Activated CD4-positive, alpha-beta T cell treated with anti-CD3 and anti-CD28 coated beads, Interleukin-2, amount 50 U/mL, for 24 hours (primary cell): Measurements from ENCODE around the gene GRB10.

Experiments
- DNase-seq, 2 donors: peaks; one replicate each; pipeline ENCODE4 v3.0.0-alpha.2; 2020; ENCODE audit warnings: low read depth in 1 of 2, low spot score in 1 of 2

Gene GRB10

GRCh38 chr7:50721661-50722259 is 60.9 kb downstream of the GRB10 start:
- no peak for DNase-seq

DNA sequence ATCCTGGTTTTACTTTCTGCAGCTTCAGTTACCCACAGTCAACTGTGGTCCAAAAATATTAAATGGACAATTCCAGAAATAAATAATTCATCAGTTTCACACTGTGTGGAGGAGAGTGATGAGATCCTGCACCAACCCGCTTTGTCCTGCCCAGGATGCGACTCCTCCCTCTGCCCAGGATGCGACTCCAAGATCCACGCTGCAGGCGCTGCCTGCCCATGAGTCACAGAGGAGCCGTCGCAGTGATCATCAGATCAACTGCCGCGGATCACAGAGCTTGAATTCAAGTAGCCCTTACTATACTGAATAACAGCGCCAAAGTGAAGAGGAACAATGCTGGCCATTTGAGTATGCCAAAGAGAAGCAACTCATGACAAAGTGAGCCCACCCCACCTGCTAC is 61.5 kb downstream of the GRB10 start:
- no peak for DNase-seq

- no peak for DNase-seq
These were observed 62.4 kb downstream of the GRB10 start for GRCh38 chr7:50720295-50720694.

GRCh38 chr7:50718876-50719275 is 63.8 kb downstream of the GRB10 start:
- no peak for DNase-seq

- DNase-seq: no peak
These were observed 64.4 kb downstream of the GRB10 start for GRCh38 chr7:50718311-50718710.

DNA sequence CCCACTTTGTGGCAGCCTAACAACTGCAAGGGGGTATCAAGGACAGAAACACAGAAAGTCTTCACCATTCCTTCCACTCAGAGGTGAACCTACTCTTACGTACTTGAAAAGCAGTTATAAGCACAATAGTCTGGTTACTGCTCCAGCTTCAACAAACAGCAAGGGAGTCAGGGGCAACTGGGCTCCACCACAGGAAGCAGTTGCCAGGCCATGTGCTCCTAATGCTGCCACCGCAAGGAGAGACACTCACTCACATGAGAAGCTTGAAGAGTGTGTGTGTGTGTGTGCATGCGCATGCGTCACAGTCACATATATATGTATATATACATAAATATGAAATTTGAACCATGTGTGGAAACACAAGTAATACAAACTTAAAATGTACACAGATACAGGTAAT is 65.5 kb downstream of the GRB10 start:
- no peak for DNase-seq

DNA sequence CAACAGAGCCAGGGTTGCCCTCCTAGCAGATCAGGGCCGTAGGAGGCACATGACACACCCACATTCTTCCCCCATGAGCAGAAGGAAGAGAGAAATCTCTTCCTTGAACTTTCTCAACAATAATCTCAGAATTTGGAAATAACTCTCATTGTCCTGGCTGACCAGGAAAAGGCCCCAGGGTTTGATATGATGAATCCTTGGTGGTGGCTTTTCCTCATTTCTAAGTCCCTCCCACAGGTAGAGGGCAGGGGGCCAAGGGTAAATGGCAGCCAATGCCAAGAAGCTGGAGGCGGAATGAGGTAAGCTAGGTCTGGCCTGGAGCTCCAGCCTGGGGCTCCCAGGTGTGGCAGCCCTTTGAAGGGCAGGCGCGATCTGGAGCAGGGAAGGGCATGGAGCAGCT is 67.8 kb downstream of the GRB10 start:
- DNase-seq: no peak

DNA sequence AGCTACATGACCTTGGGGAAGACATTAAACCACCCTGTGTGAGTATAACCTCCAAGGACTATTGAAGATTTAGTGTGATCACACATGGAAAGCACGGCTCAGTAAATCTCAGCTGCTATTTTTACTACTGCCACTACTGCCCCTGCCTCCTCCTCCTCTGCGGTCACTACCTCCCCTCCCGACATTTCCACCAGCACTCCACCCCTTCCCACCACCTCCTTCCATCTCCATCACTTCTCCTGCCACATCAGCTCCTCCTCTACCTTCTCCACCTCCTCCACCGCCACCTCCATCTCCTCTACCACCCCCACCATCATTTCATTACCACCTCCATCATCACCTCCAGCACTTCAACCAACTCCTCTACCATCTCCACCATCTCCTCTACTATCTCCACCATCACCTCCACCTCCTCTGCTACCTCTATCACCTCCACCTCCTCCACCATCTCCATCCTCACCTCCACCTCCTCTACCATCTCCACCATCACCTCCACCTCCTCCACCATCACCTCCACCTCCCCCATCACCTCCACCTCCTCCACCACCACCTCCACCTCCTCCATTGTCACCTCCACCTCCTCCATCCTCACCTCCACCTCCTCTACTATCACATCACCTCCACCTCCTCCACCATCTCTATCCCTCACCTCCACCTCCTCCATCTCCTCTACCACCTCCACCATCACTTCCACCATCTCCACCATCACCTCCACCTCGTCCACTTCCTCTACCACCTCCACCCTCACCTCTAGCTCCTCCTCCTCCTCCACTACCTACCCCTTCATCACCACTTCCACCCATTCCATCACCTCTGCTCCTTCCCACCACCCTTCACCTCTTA is 69.4 kb downstream of the GRB10 start:
- DNase-seq: no peak

DNA sequence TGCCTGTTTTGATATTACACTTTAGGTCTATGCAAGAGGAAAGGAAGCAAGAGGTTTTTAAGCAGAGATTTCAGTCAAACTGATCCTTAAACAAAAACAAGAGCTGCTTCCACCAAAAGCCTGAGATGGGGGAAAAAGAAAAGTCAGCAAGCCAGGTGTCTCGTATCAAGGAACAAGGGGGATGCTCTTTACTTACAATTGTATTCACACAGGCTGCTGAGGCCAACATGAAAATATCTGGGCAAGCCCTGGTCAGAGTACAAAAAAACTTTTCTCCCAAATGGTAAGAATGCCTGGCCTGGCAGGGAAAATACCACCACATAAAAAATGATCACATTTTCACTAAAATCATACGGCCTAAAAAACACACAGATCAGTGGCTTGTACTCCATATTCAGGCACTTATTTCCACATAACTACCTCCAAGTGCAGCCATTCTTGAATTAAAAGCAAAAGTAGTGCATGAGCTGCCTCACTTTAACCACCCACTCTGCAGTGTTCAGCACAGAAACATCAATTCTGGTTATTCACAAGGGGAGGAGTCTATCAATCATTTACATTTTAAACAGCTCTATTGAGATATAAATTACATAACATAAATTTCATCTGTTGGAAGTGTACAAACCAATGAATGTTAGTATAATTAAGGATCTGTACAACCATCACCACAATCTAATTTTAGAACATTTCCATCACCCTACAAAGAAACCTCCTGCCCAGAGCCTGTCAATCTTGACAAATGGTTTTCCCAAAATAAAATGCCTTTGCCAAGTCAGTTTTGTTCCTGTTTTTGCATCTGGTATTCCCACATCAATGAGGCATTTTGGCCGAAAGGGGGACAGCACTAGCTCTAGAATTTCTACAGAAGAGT is 70.2 kb downstream of the GRB10 start:
- DNase-seq: no peak

- DNase-seq: no peak
These were observed 71.2 kb downstream of the GRB10 start for GRCh38 chr7:50711271-50712175.

DNA sequence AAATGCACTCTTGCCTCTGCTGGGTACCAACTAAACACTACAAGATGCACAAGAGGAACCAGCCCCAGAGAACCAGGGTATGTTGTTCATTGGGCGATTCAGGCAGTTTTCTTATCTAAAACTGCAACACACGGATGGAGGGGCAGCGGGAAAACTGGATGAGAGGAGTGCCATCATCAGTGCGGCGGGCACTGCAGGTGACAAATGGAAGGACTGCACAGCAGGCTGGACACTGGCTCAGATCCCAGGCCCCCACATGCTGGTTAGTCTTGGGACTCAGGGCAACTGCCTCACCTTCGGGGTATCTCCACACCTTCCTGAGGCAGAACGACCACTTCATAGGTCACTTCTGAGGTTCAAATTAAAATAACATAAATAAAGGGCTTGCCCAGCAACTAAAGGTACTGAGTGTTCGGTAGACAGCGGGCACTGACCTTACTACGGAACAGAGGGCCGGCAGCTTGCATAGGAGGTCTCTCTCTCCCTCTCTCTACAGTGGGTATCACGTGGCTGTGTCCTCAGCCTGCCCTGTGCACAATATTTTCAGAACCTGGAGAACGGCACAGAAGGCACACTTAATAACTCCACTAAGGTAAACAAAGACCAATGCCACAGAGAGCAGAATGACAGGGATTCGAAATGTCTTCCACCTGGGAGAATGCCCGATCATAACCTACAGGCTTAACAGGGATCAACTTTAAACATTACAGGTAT is 72.1 kb downstream of the GRB10 start:
- no peak for DNase-seq

DNA sequence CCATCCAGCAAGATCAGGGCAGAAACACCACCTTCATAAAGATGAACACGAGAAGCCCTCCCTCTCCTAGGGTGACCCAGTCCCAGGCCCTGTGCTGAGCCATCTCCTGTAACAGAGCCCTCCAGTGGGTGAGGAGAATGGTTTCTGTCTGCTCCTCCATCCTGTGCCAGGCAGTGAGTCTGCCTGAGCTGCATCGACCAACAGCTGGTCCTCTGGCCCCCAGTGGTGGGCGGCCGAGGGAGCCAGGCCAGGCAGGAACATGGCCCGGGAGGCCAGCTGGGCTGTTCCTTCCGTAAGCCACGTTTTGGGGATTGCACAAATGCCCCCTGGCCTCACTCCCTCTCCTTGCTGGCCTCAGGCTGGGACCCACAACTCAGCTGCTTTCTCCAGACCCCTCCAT is 73.5 kb downstream of the GRB10 start:
- no peak for DNase-seq

- no peak for DNase-seq
These were observed 75.3 kb downstream of the GRB10 start for GRCh38 chr7:50707236-50708006.

DNA sequence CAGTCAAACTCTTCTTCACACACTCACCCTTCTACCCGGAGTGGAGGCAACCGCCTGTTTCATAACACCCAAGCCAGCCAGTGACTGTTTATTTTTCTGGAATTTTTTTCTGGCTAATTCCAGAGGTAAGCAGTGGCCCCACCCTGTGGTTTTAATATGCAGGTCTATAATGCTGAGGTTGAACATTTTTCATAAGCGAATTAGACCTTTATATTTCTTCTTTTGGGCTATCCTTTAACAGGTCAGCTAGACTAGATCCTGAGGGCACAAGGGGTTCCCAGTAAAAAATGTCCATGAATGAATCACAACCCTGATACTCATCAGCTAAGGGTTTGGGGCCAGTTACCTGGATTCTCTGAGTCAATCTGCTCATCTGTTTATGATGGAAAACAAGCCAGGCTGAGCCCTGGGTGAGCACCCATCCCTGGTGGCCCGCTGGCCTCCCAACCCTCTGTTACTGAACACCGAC is 76.2 kb downstream of the GRB10 start:
- DNase-seq: no peak

GRCh38 chr7:50704844-50705243 is 77.9 kb downstream of the GRB10 start:
- no peak for DNase-seq

- DNase-seq: no peak
These were observed 79.0 kb downstream of the GRB10 start for GRCh38 chr7:50703654-50704053.

GRCh38 chr7:50699143-50699542 is 83.6 kb downstream of the GRB10 start:
- no peak for DNase-seq

GRCh38 chr7:50697748-50698147 is 84.9 kb downstream of the GRB10 start:
- DNase-seq: no peak

DNA sequence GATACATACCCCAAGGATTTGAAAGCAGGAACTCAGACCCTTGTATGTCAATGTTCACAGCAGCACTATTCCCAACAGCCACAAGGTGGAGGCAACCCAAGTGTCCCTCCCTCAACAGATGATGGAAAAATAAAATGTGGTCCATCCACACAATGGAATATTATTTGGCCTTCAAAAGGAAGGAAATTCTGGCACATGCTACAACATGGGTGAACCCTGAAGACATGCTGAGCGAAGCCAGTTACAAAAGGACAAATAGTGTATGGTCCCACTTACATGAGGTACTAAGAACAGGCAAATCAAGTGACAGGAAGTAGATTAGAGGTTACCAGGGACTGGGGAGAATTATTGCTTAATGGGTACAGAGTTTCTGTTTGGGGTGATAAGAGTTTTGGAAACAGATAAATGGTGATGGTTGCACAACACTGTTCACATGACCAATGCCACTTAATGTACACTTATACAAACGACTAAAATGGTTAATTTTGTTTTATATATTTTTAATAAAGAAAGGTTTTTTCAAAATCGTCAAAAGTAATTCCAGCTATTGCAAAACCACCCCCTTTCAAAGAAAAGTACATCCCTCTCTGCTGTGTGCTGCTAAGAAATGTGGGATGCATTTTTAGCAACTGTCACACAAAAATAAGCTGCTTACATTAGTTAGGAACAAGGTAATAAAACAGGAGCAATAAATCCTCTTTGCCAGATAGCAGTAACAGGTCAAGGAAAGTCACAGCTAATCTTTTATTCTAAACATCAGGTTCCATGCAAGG is 85.7 kb downstream of the GRB10 start:
- DNase-seq: no peak
